Tibial artery (tissue), 4 donors: ENCODE results near the gene DCLK2.

Experiments
- DNase-seq, 2 donors: peaks; one replicate each; pipeline ENCODE4 v3.0.0-alpha.2; 2019
- H3K27ac ChIP-seq, 2 donors: fragments of 200-600 bp; sonication (generic) in 1 of 2; 1 replicate in 1 of 2; 2 replicates in 1 of 2; pipeline ENCODE4 v1.5.1; 2018 to 2019; ENCODE audit warnings: mild to moderate bottlenecking in 1 of 2
- H3K27me3 ChIP-seq, 2 donors: fragments of 200-600 bp; sonication (generic) in 1 of 2; one replicate each; pipeline versions ENCODE4 v1.5.1 to v1.6.0; 2016 to 2019
- H3K36me3 ChIP-seq, 3 donors: fragments of 200-600 bp; sonication (generic) in 2 of 3; one replicate each; pipeline ENCODE4 v1.5.1; 2016 to 2019; ENCODE audit warnings: mild to moderate bottlenecking in 2 of 3
- H3K4me1 ChIP-seq, 4 donors: fragments of 200-600 bp; sonication (generic) in 2 of 4; 1 replicate in 3 of 4; 2 replicates in 1 of 4; pipeline ENCODE4 v1.5.1; 2016 to 2019
- H3K4me3 ChIP-seq, 2 donors: fragments of 200-600 bp; sonication (generic) in 1 of 2; 1 replicate in 1 of 2; 2 replicates in 1 of 2; pipeline ENCODE4 v1.5.1; 2018 to 2019; ENCODE audit warnings: mild to moderate bottlenecking in 2 of 2
- H3K9me3 ChIP-seq, 3 donors: fragments of 200-600 bp; sonication (generic) in 1 of 3; one replicate each; pipeline ENCODE4 v1.5.1; 2016 to 2019
- intact Hi-C: fragments of 100-400 bp; cut with DNase I; formaldehyde crosslinking; loops from one replicate; pipeline ENCODE4 v1.15.0; 2023; ENCODE audit warnings: low total_unique reads
- TF ChIP-seq, protein P1 (sequence below), 2 experiments: fragments of 200-600 bp in 1 of 2; fragments of 450-650 bp in 1 of 2; IDR thresholded peaks; one replicate each; pipeline ENCODE4 v1.5.1; 2017 to 2019; ENCODE audit warnings: antibody characterized with exemption in 2 of 2, mild to moderate bottlenecking in 1 of 2, moderate library complexity in 1 of 2

Gene DCLK2

DNA sequence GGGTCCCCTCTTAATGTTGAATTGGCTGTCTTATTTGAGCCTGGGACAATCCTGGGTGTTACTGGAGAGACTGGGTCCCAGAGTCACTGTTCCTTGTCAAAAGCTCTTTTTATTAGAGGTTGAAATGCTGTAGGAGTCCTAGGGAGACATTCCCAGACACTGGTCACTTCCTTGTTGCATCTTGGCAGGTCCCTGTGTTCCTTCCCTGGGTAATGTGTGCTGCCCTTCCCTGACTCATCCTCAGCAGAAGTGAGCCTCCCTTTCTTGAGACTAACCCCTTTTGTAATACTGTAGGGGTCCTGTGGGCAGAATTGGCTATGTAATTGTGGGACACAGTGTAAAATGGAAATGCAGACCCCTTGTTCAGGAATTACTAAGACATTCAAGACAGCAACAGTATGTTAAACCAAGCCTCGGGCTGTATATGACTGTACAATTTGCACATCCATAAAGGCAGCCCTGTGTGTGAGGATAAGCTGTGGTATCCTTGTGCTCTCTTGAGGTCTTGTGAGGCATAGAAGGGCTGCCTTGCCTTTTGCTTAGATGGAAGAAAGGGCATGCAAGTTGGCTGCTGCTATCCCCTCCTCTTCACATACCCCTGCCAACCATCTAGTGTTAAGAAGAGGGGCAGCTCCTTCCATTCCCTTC lies 53.5 kb downstream of the DCLK2 start:
- no peaks in the 10 kb centered on the region for H3K9me3 ChIP-seq
- intact Hi-C loops: no loop called here
- no peak for DNase-seq
- H3K27me3 ChIP-seq: no peaks in the 10 kb centered on the region
- no peaks in the 10 kb centered on the region for H3K36me3 ChIP-seq
- TF ChIP-seq, protein P1, sequence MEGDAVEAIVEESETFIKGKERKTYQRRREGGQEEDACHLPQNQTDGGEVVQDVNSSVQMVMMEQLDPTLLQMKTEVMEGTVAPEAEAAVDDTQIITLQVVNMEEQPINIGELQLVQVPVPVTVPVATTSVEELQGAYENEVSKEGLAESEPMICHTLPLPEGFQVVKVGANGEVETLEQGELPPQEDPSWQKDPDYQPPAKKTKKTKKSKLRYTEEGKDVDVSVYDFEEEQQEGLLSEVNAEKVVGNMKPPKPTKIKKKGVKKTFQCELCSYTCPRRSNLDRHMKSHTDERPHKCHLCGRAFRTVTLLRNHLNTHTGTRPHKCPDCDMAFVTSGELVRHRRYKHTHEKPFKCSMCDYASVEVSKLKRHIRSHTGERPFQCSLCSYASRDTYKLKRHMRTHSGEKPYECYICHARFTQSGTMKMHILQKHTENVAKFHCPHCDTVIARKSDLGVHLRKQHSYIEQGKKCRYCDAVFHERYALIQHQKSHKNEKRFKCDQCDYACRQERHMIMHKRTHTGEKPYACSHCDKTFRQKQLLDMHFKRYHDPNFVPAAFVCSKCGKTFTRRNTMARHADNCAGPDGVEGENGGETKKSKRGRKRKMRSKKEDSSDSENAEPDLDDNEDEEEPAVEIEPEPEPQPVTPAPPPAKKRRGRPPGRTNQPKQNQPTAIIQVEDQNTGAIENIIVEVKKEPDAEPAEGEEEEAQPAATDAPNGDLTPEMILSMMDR (IDR thresholded peaks at IDR 0.05): no peak
- no peak overlapping the region for H3K27ac ChIP-seq
- H3K4me1 ChIP-seq: peaks cover 0 to 7% (median 4%) of the 10 kb centered on the region in 4 donors
- H3K4me3 ChIP-seq: no peak overlapping the region

- Histone ChIP-seq H3K4me1 (peaks cover 0 to 2% (median 0%) of the 10 kb centered on the region in 4 donors), H3K4me3 (no peak overlapping the region), H3K27ac (no peak overlapping the region), H3K36me3 (no peaks in the 10 kb centered on the region), H3K9me3 (no peaks in the 10 kb centered on the region), H3K27me3 (no peaks in the 10 kb centered on the region)
- intact Hi-C loops: no loop called here
- TF ChIP-seq, protein P1 (IDR thresholded peaks at IDR 0.05): no peak
- no peak for DNase-seq
These were observed 55.4 kb downstream of the DCLK2 start for GRCh38 chr4:150133605-150134004.

DNA sequence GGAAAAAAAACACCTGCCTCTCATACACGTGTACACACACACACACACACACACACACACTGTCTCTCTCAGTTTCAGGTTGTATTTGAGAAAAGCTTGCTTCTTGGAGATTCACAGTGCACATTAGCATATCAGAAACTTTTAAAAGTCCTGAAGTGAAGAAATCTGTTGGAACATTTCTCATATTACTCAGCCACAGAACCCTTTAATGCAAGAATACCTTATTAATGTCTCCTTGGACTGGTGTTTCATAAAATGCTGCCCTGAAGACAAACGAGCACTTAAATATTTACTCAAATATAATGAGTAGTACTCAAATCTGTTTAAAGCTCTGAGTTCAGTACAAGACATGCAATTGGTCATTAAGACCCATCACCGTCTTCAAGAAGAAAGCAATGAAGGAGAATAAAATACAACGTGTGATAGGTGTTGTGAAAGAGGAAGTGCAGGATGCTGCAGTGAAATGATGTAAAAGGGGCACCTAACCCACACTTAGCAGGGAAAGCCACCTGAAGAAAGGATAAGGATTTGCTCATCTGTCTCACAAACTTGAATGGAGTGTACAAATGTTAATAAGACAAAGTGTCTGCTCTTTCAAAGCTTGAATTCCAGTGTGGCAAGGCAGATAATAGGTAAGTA lies 57.0 kb downstream of the DCLK2 start:
- intact Hi-C loops: no loop called here
- Histone ChIP-seq H3K36me3 (no peaks in the 10 kb centered on the region), H3K4me1 (peaks cover 0 to 19% (median 2%) of the 10 kb centered on the region in 4 donors), H3K9me3 (no peaks in the 10 kb centered on the region), H3K4me3 (no peak overlapping the region), H3K27ac (no peak overlapping the region), H3K27me3 (no peaks in the 10 kb centered on the region)
- TF ChIP-seq, protein P1 (IDR thresholded peaks at IDR 0.05): no peak
- no peak for DNase-seq

DNA sequence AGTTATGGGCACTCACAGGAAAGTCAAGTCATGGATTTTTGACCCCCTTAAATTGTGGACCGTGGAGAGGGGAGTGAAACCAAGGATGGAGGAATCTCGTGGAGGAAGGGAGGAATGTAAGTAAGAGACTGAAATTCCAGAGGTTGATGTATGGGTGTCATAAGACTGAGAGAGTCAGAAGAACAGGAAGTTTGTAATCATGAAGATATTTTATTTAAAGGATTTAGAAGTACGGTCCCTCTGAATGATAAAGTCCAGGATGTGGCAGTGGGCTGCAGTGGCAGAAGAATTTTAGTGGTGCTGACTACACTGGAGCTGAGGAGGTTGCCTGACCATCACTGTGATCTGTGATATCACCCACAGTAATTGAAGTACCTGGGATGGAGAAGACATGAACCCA lies 57.8 kb downstream of the DCLK2 start:
- intact Hi-C loops: no loop called here
- no peaks in the 10 kb centered on the region for H3K27me3 ChIP-seq
- H3K36me3 ChIP-seq: no peaks in the 10 kb centered on the region
- no peaks in the 10 kb centered on the region for H3K9me3 ChIP-seq
- peaks cover 0 to 25% (median 2%) of the 10 kb centered on the region in 4 donors for H3K4me1 ChIP-seq
- DNase-seq: no peak
- H3K27ac ChIP-seq: no peak overlapping the region
- TF ChIP-seq, protein P1 (IDR thresholded peaks at IDR 0.05): no peak
- H3K4me3 ChIP-seq: no peak overlapping the region

DNA sequence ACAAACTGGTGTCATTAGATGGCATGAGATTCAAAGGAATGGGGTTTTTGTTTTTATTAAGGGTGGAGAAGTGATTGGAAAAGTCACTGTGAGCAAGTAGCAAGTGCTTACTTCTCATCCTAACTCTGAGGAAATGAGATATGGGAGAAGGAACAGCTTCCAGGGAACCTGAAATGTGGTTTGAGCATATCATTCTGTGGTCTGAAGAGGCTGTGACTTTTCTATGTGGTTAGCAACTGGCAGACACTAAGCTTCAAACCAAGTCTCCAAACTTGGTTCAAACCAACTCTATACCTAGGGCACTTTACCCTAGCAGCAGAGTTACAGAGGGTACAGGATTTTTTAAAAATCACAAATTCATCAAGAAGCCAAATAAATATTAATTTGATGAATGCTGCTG lies 58.2 kb downstream of the DCLK2 start:
- intact Hi-C loops: no loop called here
- H3K36me3 ChIP-seq: no peaks in the 10 kb centered on the region
- H3K27ac ChIP-seq: no peak overlapping the region
- no peak overlapping the region for H3K4me3 ChIP-seq
- peaks cover 0 to 29% (median 2%) of the 10 kb centered on the region in 4 donors for H3K4me1 ChIP-seq
- no peaks in the 10 kb centered on the region for H3K9me3 ChIP-seq
- H3K27me3 ChIP-seq: no peaks in the 10 kb centered on the region
- TF ChIP-seq, protein P1 (IDR thresholded peaks at IDR 0.05): no peak
- no peak for DNase-seq
